Stromal cell of bone marrow (primary cell): ENCODE data around the gene KTN1.

Experiments
- DNase-seq: peaks from one replicate; pipeline ENCODE4 v3.0.0-alpha.2; 2012; ENCODE audit warnings: low read depth

KTN1 gene

GRCh38 chr14:55579724-55580469 is at the start of gene KTN1:
KTN1 (plus strand) TSS chr14:55580207; CDS start chr14:55612049, 31,842 bp downstream.
- peak; percentile 62 for DNase-seq

GRCh38 chr14:55530464-55530863 is 49.5 kb upstream of the KTN1 start:
- no peak for DNase-seq

- DNase-seq, result no peak
Observed at GRCh38 chr14:55532645-55533344, 47.2 kb upstream of the KTN1 start.

GRCh38 chr14:55533960-55534359 is 46.0 kb upstream of the KTN1 start:
- no peak for DNase-seq

GRCh38 chr14:55535516-55536203 is 44.3 kb upstream of the KTN1 start:
- DNase-seq, result no peak

- DNase-seq, result no peak
Observed at GRCh38 chr14:55536204-55536708, 43.8 kb upstream of the KTN1 start.

- no peak for DNase-seq
Observed at GRCh38 chr14:55537782-55538181, 42.2 kb upstream of the KTN1 start.

- DNase-seq, result no peak
Observed at GRCh38 chr14:55539975-55540374, 40.0 kb upstream of the KTN1 start.

- no peak for DNase-seq
Observed at GRCh38 chr14:55540847-55541773, 38.9 kb upstream of the KTN1 start.

GRCh38 chr14:55545779-55546178 is 34.2 kb upstream of the KTN1 start:
- no peak for DNase-seq

GRCh38 chr14:55546212-55546874 is 33.7 kb upstream of the KTN1 start:
- DNase-seq, result no peak

GRCh38 chr14:55547650-55548315 is 32.2 kb upstream of the KTN1 start:
- no peak for DNase-seq

GRCh38 chr14:55553791-55554190 is 26.2 kb upstream of the KTN1 start:
- no peak for DNase-seq

- DNase-seq, result peak; percentile 82
Observed at GRCh38 chr14:55556929-55557623, 22.9 kb upstream of the KTN1 start.

- DNase-seq, result no peak
Observed at GRCh38 chr14:55562135-55562534, 17.9 kb upstream of the KTN1 start.

- DNase-seq, result no peak
Observed at GRCh38 chr14:55568618-55569017, 11.4 kb upstream of the KTN1 start.

- no peak for DNase-seq
Observed at GRCh38 chr14:55571125-55571889, 8.7 kb upstream of the KTN1 start.

GRCh38 chr14:55572578-55572977 is 7.4 kb upstream of the KTN1 start:
- DNase-seq, result no peak

GRCh38 chr14:55574988-55575387 is 5.0 kb upstream of the KTN1 start:
- DNase-seq, result no peak
